ENCODE measurements around the gene CBX3.
"Not testable (repeated sequence)": the region's sequence is repeated elsewhere in the genome, so short reads cannot be mapped to it uniquely, and the experiment has no call there.

The CBX3 gene

GRCh38 chr7:26171601-26172000, 29.9 kb upstream of the CBX3 start:
- DNase-seq = no peak

- DNase-seq = no peak
Observed at GRCh38 chr7:26172048-26172447, 29.5 kb upstream of the CBX3 start.

- not testable (repeated sequence) for DNase-seq
Observed at GRCh38 chr7:26175903-26176302, 25.6 kb upstream of the CBX3 start.

GRCh38 chr7:26176696-26177095, 24.8 kb upstream of the CBX3 start:
- not testable (repeated sequence) for DNase-seq

- DNase-seq = not testable (repeated sequence)
Observed at GRCh38 chr7:26177269-26177668, 24.3 kb upstream of the CBX3 start.

- DNase-seq = no peak
Observed at GRCh38 chr7:26178272-26178960, 23.1 kb upstream of the CBX3 start.

- no peak for DNase-seq
Observed at GRCh38 chr7:26179422-26179821, 22.1 kb upstream of the CBX3 start.

GRCh38 chr7:26179826-26180497, 21.6 kb upstream of the CBX3 start:
- DNase-seq = no peak

GRCh38 chr7:26180792-26181198, 20.8 kb upstream of the CBX3 start:
- DNase-seq = no peak

GRCh38 chr7:26181474-26182227, 19.9 kb upstream of the CBX3 start:
- DNase-seq = no peak

- DNase-seq = no peak
Observed at GRCh38 chr7:26182283-26182682, 19.3 kb upstream of the CBX3 start.

GRCh38 chr7:26182706-26183105, 18.8 kb upstream of the CBX3 start:
- DNase-seq = no peak

- DNase-seq = no peak
Observed at GRCh38 chr7:26183545-26184280, 17.8 kb upstream of the CBX3 start.

- DNase-seq = not testable (repeated sequence)
Observed at GRCh38 chr7:26184281-26185101, 17.1 kb upstream of the CBX3 start.

- DNase-seq = peak in 1 of 3 donors; percentile 50
Observed at GRCh38 chr7:26185131-26185843, 16.3 kb upstream of the CBX3 start.

- no peak for DNase-seq
Observed at GRCh38 chr7:26185844-26186180, 15.7 kb upstream of the CBX3 start.

GRCh38 chr7:26186364-26187311, 14.9 kb upstream of the CBX3 start:
- DNase-seq = peak in 2 of 3 donors; percentile 61 to 66

GRCh38 chr7:26187380-26188205, 14.0 kb upstream of the CBX3 start:
- no peak for DNase-seq

GRCh38 chr7:26188206-26188956, 13.2 kb upstream of the CBX3 start:
- no peak for DNase-seq

All from suppressor macrophage treated with lipopolysaccharide for 1 hour (primary cell).